Glomerular endothelial cell (primary cell): Measurements from ENCODE around the gene PTGDR2. TPM values are rescaled to one million over a fixed set of nuclear protein-coding genes. Genes with fewer than 3 reads are reported as not detected.

Source experiments
- DNase-seq: peaks from one replicate; pipeline ENCODE4 v3.0.0-alpha.2; 2011; ENCODE audit warnings: low read depth, low spot score; ENCODE audit errors: extremely low read depth
- total RNA-seq: library from RNA; depleted of rRNA; stranded (reverse); fragments of >200 nt; gene quantifications from 2 replicates; pipeline ENCODE4 v1.2.3, GENCODE V29; 2015

Gene PTGDR2
- total RNA-seq, 1 donor from 2014 or later = not detected

- no peak for DNase-seq
These were observed 18.9 kb upstream of the PTGDR2 start for GRCh38 chr11:60874421-60875365.

GRCh38 chr11:60873533-60873932 lies 17.8 kb upstream of the PTGDR2 start:
- DNase-seq = no peak

DNA sequence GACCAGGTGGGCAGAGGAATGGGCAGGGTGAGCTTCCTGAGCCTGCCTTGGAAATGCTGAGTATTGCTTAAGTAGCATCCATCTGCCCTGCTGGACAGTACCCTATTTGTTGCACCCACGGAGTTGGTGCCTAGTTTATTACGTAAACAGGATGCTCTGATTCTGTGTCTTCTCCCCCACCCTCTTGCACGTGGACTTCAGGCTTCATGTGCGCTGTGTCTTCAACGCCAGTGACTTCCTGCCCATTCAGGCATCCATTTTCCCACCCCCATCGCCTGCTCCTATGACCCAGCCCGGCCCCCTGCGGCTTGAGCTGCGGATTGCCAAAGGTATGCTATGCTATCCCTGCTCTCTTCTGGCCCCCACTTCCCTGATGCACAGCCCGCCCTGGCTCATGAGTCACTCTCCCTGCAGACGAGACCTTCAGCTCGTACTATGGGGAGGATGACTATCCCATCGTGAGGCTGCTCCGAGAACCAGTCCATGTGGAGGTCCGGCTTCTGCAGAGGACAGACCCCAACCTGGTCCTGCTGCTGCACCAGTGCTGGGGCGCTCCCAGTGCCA lies 17.3 kb upstream of the PTGDR2 start:
- no peak for DNase-seq

- no peak for DNase-seq
These were observed 16.6 kb upstream of the PTGDR2 start for GRCh38 chr11:60872124-60872960.

DNA sequence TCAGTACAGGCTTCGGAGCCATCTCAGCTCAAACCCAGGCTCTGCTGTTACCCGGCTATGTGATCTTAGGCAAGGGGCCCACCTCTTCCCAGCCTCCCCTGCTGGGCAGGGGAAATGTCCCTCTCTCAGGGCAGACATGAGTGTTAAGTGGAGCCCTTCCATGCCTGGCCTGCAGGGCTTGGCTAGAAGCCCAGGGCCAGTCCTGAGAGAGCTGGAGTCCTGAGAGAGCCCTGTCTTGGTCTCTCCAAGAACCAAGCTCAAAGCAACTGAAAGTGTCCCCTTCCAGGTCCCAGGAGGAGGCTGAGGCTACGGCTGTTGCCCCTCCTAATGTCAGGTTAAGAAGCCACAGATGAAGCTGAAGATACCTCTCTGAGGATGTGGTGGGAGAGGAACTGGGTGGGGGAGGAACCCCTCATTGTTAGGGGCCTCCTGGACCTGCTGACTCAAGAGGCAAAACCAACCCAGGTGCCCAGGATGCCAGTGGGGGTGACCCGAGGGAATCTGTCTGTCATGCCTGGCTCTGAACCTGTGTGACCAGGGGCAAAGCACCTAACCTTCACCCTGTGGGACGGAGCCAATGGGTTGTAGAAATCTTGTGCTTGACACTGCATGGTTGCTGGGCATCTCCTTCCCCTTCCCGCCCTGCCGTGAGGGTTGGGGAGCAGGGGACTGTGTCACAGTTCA lies 15.8 kb upstream of the PTGDR2 start:
- DNase-seq = no peak

GRCh38 chr11:60870733-60871377 lies 15.1 kb upstream of the PTGDR2 start:
- DNase-seq = no peak

DNA sequence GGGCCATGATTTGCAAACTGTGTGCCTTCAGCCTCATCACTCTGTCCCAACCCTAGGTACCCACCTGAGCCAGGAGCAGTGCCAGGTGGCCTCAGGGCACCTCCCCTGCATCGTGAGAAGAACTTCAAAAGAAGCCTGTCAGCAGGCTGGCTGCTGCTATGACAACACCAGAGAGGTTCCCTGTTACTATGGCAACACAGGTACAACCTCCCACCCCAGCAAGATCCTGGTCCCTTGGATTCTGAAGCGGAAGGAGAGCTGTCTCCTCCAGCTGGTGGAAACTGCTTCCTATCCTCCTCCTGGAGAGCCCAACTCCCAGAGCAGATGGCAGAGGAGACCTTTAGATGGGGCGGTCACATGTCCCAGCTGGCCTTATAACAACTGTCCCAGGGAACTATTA lies 14.5 kb upstream of the PTGDR2 start:
- DNase-seq = no peak

DNA sequence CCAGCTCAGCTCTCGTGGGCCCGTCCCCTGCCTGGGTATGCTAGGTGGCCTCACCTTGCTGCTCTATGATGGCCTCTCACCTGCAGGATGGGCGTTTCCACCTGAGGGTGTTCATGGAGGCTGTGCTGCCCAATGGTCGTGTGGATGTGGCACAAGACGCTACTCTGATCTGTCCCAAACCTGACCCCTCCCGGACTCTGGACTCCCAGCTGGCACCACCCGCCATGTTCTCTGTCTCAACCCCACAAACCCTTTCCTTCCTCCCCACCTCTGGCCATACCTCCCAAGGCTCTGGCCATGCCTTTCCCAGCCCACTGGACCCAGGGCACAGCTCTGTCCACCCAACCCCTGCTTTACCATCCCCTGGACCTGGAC lies 13.7 kb upstream of the PTGDR2 start:
- no peak for DNase-seq

DNA sequence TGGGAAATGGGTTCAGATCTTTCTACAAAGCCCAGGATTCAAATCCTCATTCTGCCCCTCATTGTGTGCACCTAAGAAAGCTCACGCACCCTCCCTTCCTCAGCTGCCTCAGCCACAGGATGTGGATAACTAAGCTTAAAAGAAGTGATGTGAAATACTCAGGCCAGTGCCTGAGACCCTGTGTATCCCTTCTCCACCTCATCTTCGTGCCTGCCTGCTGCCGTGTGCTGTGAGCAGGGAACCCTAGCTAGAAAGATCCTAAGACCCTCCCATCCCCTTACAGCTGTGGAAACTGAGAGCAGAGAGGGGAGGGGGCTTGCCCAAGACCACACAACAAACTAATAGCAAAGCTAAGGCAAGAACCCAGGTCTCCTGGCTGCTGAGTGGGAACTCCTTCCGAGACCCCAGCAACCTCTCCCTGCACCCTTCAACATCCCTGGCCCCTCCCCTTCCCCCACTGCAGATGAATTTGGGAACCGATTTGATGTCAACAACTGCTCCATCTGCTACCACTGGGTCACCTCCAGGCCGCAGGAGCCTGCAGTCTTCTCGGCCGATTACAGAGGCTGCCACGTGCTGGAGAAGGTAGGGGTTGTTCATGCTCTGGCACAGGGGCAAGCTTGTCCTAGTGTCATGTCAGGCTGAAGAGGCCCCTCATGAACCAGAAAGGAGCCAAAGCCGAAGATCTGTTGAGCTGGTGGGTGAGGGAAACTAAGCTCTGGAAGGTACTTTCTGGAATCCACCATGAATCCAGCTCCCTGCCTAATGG lies 13.1 kb upstream of the PTGDR2 start:
- no peak for DNase-seq

- DNase-seq = no peak
These were observed 12.3 kb upstream of the PTGDR2 start for GRCh38 chr11:60867871-60868681.

DNA sequence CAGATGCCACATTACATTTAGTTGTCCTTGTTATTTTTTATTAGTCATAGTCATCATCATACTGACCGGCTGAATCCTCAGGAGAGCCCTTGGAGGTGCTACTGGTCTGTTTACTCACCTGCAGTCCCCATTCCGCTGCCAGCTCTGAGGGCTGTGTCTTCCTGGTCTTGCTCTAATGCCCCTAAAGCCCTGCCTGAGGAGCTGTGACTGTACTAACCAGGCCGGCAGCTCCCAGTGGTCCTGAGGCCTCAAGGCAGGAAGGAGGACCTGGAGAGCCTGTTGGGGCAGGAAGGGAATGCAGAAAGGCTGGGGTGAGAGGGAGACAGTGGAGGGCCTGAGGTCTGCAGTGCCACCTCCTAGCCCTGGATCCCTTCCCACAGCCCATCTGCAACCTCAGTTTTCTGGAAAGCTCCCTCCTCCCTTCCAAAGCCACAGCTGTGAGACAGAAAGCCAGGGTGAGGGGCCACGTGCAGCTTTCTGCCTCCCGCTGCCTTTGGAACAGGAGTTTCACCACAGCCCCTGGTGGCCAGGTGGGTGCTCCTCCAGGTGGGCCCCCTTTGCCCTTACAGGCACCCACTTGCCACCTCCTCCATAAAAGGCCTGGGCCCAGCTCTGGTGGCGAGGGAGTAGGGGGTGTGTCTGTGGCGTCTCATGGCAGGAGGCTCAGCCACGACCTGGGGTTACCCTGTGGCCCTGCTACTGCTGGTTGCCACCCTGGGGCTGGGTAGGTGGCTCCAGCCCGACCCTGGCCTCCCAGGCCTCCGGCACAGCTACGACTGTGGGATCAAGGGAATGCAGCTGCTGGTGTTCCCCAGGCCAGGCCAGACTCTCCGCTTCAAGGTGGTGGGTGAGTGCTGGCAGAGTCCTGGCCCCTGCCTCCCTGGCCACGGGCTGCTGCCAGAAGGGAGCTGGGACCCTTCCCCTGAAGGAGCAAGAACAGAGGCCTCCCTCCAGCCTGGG lies 11.4 kb upstream of the PTGDR2 start, which contains the start of gene ZP1:
ZP1 (plus strand) TSS at position 632 of the 960 bp plus-strand sequence; CDS start at position 652, 20 bp downstream.
- no peak for DNase-seq

DNA sequence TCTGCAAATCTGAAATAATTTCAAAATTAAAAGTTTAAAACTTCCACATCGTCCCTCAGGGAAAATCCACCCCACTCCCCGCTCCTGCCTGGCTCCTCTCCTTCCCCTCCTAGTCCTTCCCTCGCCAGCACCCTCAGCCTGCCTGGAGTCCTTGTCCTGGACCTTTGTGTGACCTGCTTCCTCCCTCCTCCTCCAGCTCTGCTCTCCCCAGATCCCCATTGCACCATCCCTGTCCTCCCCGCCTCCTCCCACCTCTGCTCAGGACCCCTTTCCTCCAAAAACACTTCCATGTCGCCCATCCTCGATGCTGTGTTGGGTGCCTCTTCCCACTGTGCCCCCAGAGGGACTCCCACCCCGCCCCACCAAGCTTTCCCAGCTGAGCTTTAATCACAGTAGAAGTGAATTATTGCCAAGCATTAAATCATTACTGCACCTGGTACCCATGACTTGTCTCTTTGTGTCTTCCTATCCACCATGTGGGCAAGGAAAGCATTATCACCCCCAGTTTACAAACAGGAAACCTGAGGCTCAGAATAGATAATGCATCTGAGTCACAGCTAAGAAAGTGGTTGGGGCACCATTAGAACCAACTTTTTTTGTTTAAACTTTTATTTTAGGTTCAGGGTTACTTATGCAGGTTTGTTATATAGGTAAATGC lies 9.2 kb upstream of the PTGDR2 start:
- DNase-seq = no peak

DNA sequence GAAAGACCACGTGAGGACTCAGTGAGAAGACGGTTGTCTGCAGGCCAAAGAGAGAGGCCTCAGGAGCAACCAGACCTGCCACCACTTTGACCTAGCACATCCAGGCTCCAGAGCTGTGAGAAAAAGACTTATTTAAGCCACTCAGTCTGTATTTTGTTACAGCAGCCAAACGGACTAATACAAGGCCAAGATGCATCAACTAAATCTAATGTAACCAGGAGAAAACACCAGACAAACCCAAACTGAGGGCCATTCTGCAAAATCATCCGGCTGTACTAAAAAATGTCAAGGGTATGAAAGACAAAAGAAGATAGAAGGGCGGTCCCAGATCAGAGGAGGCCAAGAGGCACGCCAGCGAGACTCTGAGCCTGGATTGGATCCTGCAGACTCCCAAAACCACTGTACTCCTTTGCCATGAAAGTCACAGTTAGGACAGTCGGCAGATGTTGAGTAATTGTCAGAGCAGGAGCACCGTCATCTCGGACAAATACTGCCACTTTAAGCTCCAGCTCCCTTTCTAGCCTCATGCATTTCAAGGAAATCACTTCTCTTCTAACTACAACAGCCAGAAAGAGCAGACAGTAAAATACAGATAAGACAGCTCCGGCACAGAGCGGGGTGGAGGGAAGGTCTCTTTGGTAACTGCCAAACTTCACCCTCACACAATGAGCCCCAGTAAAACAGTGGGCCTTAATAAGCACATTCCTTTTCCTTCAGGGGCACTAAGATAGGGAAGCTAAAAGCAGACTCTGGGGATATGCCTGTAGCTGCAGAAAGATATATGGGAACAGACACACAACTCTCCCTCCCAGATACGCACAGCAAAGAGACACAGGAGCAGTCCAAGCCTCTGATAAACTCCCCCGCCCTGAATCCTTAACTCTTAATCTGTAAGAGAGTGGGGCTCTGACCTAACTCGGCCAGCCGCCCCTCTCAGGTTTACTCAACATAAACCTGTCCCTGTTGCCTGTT lies 8.1 kb upstream of the PTGDR2 start:
- DNase-seq = no peak

DNA sequence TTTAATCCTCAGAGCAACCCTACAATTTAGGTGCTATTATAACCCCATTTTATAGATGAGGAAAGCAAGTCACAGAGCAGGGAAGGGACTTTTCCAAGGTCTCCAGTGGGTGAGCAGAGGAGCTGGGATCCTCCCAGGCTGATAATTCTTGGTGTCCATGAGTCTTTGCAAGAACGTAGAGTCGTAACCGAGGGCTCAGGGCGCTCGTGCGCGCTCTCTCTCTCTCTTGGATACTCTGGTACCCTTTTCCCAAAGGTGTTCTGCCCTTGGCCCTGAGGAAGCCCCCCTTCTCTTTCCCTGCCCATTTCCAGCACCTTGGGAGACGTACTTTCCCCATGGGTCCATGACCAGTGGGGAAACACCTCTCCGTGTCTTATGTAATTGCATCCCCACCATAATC lies 6.4 kb upstream of the PTGDR2 start:
- no peak for DNase-seq

DNA sequence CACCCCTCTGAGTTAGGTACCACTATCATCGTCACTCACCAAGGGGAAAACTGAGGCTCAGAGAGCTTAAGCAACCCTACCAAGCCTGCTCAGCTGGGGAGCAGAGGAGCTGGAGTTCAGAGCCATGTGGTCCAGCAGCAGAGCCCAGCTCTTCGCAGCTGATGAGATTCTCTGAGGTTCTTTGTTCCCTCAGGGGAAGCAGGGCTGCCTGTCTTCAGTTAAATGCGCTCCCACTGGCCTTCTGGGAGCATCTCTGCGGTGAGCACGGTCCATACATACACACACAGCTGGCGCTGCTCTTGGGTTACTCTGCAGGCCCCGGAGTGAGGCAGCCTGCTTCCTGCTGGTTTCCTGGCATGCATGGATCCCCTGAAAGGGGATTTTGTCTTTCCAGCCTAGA lies 5.2 kb upstream of the PTGDR2 start:
- no peak for DNase-seq
